Ecto neural progenitor cell (in vitro differentiated cells): ENCODE results near the gene SSR1.
A peak's percentile ranks its signal among the peaks of the same experiment; 100 is the strongest.
"Not testable (repeated sequence)": the region's sequence is repeated elsewhere in the genome, so short reads cannot be mapped to it uniquely, and the experiment has no call there.

Experiments
- DNase-seq: peaks from one replicate; pipeline ENCODE4 v3.0.0-alpha.2; 2018; ENCODE audit warnings: low spot score

The SSR1 gene

GRCh38 chr6:7276199-7276524, 36.8 kb downstream of the SSR1 start:
- no peak for DNase-seq

- not testable (repeated sequence) for DNase-seq
Measured at GRCh38 chr6:7274525-7274924, 38.5 kb downstream of the SSR1 start.

DNA sequence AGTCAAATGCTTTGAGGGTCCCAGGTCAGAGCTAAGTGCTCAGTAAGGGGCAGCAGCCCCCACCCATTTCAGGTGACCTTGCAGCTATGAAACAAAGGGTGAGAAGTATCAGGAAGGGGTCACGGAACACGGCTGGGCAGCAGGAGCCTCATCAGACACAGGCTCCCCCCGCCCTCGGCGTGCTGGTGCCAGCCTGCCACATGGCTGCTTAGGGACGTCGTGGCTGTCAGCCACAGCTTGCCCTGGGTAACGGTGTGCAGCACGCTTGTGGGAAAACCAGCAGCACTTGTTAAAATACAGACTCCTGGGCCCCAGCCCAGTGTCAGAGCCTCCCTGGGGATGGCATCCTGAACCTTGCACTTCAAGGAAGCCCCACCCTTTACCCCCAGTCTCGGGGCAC, 39.3 kb downstream of the SSR1 start:
- no peak for DNase-seq

DNA sequence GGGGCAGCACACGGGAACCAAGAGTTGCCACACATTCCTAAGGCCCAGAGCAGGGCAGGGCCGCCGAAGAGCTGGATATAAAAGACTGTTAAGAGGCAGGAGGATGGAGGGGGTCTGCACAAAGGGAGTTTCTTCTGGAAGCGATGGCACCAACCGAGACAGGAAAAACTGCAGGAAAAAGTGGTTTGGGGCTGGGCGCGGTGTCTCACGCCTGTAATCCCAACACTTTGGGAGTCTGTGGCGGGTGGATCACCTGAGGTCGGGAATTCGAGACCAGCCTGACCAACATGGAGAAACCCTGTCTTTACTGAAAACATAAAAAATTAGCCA, 41.8 kb downstream of the SSR1 start:
- no peak for DNase-seq

DNA sequence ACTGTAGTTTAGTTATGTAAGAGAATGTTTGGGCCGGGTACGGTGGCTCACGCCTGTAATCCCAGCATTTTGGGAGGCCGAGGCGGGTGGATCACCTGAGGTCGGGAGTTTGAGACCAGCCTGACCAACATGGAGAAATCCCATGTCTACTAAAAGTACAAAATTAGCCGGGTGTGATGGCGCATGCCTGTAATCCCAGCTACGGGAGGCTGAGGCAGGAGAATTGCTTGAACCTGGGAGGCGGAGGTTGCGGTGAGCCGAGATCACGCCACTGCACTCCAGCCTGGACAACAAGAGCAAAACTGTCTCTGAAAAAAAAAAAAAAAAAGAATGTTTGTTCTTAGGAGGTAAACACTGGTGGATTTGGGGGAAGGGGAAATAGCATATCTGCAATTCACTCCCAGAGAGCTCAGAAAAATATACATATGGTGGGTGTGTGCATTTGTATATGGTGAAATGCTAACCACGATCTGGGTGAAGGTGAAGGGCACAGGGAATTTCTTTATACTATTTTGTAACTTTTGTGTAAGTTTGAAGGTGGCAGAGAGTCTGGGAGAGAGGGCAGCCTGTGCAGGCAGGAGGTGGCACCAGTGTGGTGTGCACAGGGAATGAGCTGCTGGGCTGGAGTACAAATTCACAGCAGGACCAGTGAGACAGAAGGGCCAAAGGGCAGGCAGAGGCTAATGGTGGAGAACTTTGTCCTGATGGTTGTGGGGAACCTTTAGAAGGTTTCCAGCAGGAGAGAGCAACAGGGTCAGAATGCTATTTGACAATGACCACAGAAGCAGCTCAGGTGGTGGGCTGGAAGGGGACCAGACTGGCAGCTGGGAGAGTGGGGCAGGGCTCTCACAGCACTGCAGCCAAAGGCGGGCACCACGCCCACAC, 42.4 kb downstream of the SSR1 start:
- DNase-seq = no peak

DNA sequence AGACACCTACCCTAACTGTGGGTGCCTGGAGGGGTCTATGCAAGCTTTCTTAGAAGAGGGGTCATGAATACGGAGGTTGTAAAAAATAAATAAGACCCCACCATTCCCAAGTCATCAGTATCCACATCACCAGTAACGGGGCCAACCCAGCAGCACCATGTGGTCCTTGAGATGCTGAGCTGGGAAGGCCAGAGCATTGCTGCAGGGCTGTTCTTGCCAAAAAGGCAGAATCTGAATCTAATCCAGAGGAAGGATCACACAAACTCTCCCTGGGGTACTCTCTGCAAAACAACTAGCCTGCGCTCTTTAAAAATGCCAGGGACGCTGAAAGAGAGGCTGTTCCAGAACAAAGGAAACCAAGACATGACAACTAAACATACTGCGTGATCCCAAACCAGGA, 43.2 kb downstream of the SSR1 start:
- no peak for DNase-seq

- no peak for DNase-seq
Measured at GRCh38 chr6:7268816-7269555, 44.0 kb downstream of the SSR1 start.

DNA sequence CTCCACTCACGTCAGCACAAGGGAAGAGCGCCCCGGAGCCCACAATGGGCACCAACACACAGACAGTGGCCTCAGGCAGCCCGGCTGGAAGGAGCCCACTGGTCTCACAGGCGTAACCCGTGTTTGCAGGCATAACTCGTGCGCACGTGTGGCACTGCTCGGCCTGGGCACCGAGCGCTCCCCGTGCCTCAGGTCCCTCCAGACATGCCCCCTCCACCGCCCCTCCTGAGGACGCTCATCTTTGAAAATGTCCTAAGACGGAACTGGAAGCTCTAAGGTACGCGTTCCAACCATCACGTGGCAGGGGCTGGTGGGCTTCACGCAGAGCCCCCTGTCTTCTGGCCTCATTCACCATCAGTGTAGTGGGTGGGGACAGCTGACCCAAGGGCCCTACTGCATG, 44.6 kb downstream of the SSR1 start:
- no peak for DNase-seq

- no peak for DNase-seq
Measured at GRCh38 chr6:7267466-7268091, 45.4 kb downstream of the SSR1 start.

GRCh38 chr6:7267071-7267465, 45.9 kb downstream of the SSR1 start:
- DNase-seq = no peak

- DNase-seq = not testable (repeated sequence)
Measured at GRCh38 chr6:7265385-7265726, 47.6 kb downstream of the SSR1 start.

DNA sequence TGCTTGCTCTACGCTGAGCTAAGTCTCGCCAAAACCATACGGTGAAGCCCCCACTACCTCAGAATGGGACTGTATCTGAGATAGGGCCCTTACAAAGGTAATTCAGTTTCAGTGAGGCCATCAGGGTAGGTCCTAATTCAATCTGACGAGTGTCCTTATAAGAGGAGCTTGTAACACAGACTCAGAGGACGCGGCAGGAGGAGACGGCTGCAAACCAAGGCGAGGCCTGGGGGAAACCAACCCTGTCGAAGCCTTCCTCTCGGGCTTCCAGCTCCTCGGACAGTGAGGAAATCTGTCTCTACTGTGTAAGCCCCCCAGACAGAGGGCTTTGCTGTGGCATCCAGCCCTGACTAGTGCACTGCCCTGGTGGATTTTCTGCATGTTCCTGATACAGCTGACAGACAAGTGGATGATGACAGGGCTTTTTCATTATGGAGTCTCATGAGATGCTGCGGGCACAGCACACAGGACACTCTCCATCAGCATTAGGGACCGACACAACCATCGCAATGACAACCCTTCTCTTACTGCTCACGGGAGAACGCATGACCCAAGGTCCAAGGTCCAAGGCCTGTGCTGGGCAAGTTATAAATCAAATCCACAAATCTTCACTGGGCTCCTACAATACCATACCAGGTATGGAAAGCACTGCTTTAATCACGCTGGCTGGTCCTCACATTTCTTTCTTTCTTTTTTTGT, 48.2 kb downstream of the SSR1 start:
- DNase-seq = no peak

DNA sequence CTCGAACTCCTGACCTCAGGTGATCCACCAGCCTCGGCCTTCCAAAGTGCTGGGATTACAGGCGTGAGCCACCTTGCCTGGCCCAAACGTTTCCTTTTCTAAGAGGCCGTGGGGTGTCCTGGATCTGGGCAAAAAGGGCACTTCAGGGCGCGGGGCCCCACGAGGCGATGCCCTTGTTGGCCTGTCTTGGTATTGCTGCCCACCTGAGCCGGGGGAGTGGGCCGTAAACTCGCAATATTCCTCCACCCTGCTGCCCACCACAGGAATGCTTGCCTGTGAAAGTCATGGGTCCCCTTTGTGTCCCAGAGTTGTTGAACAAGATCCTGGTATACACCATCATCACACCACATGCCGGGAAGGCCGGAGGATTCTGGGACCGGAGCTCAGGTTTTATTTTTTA, 49.0 kb downstream of the SSR1 start:
- DNase-seq = no peak

GRCh38 chr6:7263519-7263805, 49.5 kb downstream of the SSR1 start:
- DNase-seq = not testable (repeated sequence)

GRCh38 chr6:7262746-7263518, 50.1 kb downstream of the SSR1 start:
- DNase-seq = no peak

DNA sequence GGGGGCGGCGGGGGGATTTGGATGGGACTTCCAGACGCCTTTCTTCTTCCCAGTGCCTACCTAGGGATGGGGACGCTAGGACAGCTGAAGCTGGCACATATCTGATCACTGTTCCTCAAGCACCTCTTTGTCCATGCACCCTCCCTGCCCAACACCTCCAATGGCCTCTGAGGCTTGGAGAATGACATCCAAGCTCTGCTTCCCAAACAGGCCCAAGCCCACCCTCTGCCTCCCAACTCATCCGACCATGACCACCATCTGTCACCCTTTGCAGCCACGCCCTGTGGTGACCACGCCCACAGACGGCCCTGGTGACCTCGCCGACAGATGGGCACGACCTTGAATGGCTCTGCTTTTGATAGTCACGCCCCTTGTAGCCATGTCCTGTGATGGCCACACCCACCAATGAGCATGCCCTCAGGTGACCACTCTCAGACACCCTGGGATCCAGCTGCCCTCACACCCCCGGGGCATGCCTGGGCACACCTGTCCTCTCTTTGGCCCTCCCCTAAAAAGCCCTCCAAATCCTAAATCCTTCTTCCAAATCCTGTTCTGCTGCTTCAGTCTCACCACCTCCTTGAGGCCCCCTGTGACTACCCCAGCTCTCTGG, 51.0 kb downstream of the SSR1 start:
- no peak for DNase-seq

- DNase-seq = peak; percentile 94
Measured at GRCh38 chr6:7261032-7261841, 51.8 kb downstream of the SSR1 start.

- no peak for DNase-seq
Measured at GRCh38 chr6:7260291-7261031, 52.5 kb downstream of the SSR1 start.

DNA sequence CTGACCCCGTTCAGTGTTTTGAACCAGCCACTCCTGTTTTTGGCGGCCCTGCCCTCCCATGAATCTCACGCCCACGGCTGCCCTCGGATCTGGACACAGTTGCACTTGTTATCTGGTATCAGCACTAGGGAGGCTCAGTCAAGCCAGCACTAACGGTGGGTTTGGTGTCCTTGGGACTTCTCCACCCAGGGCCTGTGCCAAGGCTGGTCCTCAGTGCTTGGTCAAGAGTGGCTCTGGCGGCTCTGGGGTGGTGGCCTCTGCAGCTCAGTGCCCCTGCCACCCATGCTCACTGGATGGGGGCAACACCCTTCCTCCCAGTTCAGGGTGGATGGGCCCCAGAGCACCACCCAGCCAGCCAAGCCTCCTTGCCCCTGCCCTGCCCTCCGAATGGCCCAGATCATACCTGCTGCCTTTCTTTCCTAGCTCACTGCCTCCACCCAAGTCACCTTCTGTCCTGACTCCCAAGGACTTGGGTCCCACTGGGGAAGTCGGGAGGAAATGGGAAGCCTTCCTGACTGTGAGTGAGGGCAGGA, 54.7 kb downstream of the SSR1 start:
- DNase-seq = no peak
